Hepatocyte (in vitro differentiated cells): ENCODE measurements around the gene DYNC2H1. TPM values are rescaled to one million over a fixed set of nuclear protein-coding genes. Genes with fewer than 3 reads are reported as not detected.

ENCODE experiments used
- DNase-seq: peaks from one replicate; pipeline ENCODE4 v3.0.0-alpha.2; 2016; ENCODE audit warnings: low spot score
- H2AFZ ChIP-seq: fragments of 200-600 bp; sonication (generic); 2 replicates; pipeline ENCODE4 v1.6.0; 2016; ENCODE audit warnings: antibody characterized with exemption, mild to moderate bottlenecking
- H3K27ac ChIP-seq: fragments of 200-600 bp; sonication (generic); 2 replicates; pipeline ENCODE4 v1.5.1; 2016; ENCODE audit warnings: mild to moderate bottlenecking
- H3K27me3 ChIP-seq: fragments of 200-600 bp; sonication (generic); 2 replicates; pipeline ENCODE4 v1.6.1; 2016
- H3K36me3 ChIP-seq: fragments of 200-600 bp; sonication (generic); replicated peaks from 2 replicates; pipeline ENCODE4 v1.5.1; 2016; ENCODE audit warnings: low read depth; ENCODE audit not compliant: insufficient read depth
- H3K4me1 ChIP-seq: fragments of 200-600 bp; sonication (generic); 2 replicates; pipeline ENCODE4 v1.5.1; 2016; ENCODE audit warnings: mild to moderate bottlenecking, moderate library complexity; ENCODE audit not compliant: insufficient read depth
- H3K4me2 ChIP-seq: fragments of 200-600 bp; sonication (generic); 2 replicates; pipeline ENCODE4 v1.6.0; 2016
- H3K4me3 ChIP-seq: fragments of 200-600 bp; sonication (generic); 2 replicates; pipeline ENCODE4 v1.5.1; 2016; ENCODE audit warnings: mild to moderate bottlenecking
- H3K79me2 ChIP-seq: fragments of 200-600 bp; sonication (generic); 2 replicates; pipeline ENCODE4 v1.6.0; 2017; ENCODE audit warnings: mild to moderate bottlenecking
- H3K9me2 ChIP-seq: fragments of 200-600 bp; sonication (generic); replicated peaks from 2 replicates; pipeline ENCODE4 v1.6.0; 2017; ENCODE audit warnings: mild to moderate bottlenecking; ENCODE audit not compliant: insufficient read depth
- H3K9me3 ChIP-seq: fragments of 200-600 bp; sonication (generic); 2 replicates; pipeline ENCODE4 v1.5.1; 2016; ENCODE audit warnings: low read depth, mild to moderate bottlenecking
- H4K20me1 ChIP-seq: fragments of 200-600 bp; sonication (generic); 2 replicates; pipeline ENCODE4 v1.6.0; 2016; ENCODE audit warnings: mild to moderate bottlenecking; ENCODE audit not compliant: insufficient read depth, poor library complexity, severe bottlenecking
- CTCF ChIP-seq: fragments of 200-600 bp; sonication (generic); IDR thresholded peaks from 2 replicates; pipeline ENCODE4 v1.5.1; 2016; ENCODE audit warnings: antibody characterized with exemption, mild to moderate bottlenecking; ENCODE audit not compliant: poor library complexity
- EZH2 ChIP-seq: fragments of 200-600 bp; sonication (generic); IDR thresholded peaks from 2 replicates; pipeline ENCODE4 v1.6.1; 2016; ENCODE audit warnings: antibody characterized with exemption, mild to moderate bottlenecking, borderline replicate concordance
- EZH2phosphoT487 ChIP-seq: fragments of 200-600 bp; sonication (generic); IDR thresholded peaks from one replicate; pipeline ENCODE4 v1.6.1; 2018; ENCODE audit warnings: antibody characterized with exemption, mild to moderate bottlenecking, low read depth, moderate library complexity; ENCODE audit not compliant: unreplicated experiment, severe bottlenecking
- WGBS: methylation state at CpG from one replicate; pipeline ENCODE4 v1.1.6; 2016; ENCODE audit warnings: low lambda C conversion rate; ENCODE audit errors: missing lambda C conversion rate; 5-methylcytosine and 5-hydroxymethylcytosine counted together
- polyA plus RNA-seq: library from polyadenylated mRNA; unstranded; fragments of >200 nt; fragmentation: Nextera tagmentation; extraction: Ambion mirVana; gene quantifications from 2 replicates; pipeline ENCODE4 v1.2.1, GENCODE V29; 2016
- total RNA-seq: library from RNA; depleted of rRNA; stranded (reverse); fragments of >200 nt; gene quantifications from 2 replicates; pipeline ENCODE4 v1.2.3, GENCODE V29; 2014

The DYNC2H1 gene
- total and polyA plus RNA-seq, 2 experiments from 2014 or later = 4.4 to 16.9 TPM

- TF ChIP-seq CTCF (no peak), EZH2phosphoT487 (no peak)
- H3K4me2 ChIP-seq = no peak overlapping the region
- no peaks in the 10 kb centered on the region for H3K9me2 ChIP-seq
- H3K4me3 ChIP-seq = no peak overlapping the region
- 79% methylated on average over 2 of the region's 2 CpGs for WGBS
- no peaks in the 10 kb centered on the region for H3K36me3 ChIP-seq
- H3K27ac ChIP-seq = no peak overlapping the region
- H3K79me2 ChIP-seq = no peaks in the 10 kb centered on the region
- H3K9me3 ChIP-seq = no peaks in the 10 kb centered on the region
- H3K27me3 ChIP-seq = no peaks in the 10 kb centered on the region
- no peaks in the 10 kb centered on the region for H4K20me1 ChIP-seq
- no peaks in the 10 kb centered on the region for H3K4me1 ChIP-seq
- DNase-seq = no peak
- no peak overlapping the region for H2AFZ ChIP-seq
These were observed 379.4 kb downstream of the DYNC2H1 start for GRCh38 chr11:103488579-103488978.

GRCh38 chr11:103491777-103492176 is 382.6 kb downstream of the DYNC2H1 start:
- 59% methylated on average over 2 of the region's 2 CpGs for WGBS
- Histone ChIP-seq H4K20me1 (no peaks in the 10 kb centered on the region), H3K79me2 (no peaks in the 10 kb centered on the region), H2AFZ (no peak overlapping the region), H3K36me3 (no peaks in the 10 kb centered on the region), H3K9me3 (no peaks in the 10 kb centered on the region), H3K4me1 (no peaks in the 10 kb centered on the region), H3K4me2 (no peak overlapping the region), H3K27me3 (no peaks in the 10 kb centered on the region), H3K4me3 (no peak overlapping the region), H3K27ac (no peak overlapping the region), H3K9me2 (no peaks in the 10 kb centered on the region)
- DNase-seq = no peak
- TF ChIP-seq CTCF (no peak), EZH2 (no peak), EZH2phosphoT487 (no peak)

GRCh38 chr11:103494491-103494890 is 385.3 kb downstream of the DYNC2H1 start:
- Histone ChIP-seq H3K4me3 (no peak overlapping the region), H3K36me3 (no peaks in the 10 kb centered on the region), H2AFZ (no peak overlapping the region), H3K4me2 (no peak overlapping the region), H3K79me2 (no peaks in the 10 kb centered on the region), H3K27me3 (no peaks in the 10 kb centered on the region), H3K4me1 (no peaks in the 10 kb centered on the region), H3K9me2 (no peaks in the 10 kb centered on the region), H3K9me3 (no peaks in the 10 kb centered on the region), H3K27ac (no peak overlapping the region), H4K20me1 (no peaks in the 10 kb centered on the region)
- no peak for DNase-seq
- TF ChIP-seq CTCF (no peak), EZH2phosphoT487 (no peak), EZH2 (no peak)
- WGBS = 69% methylated on average over 1 of the region's 1 CpG

GRCh38 chr11:103497268-103497667 is 388.0 kb downstream of the DYNC2H1 start:
- no peak overlapping the region for H2AFZ ChIP-seq

More at GRCh38 chr11:103497268-103497667, 388.0 kb downstream of the DYNC2H1 start:
- H3K27me3 ChIP-seq = no peaks in the 10 kb centered on the region
- WGBS = 100% methylated on average over 1 of the region's 1 CpG
- DNase-seq = no peak
- no peaks in the 10 kb centered on the region for H3K36me3 ChIP-seq
- H3K79me2 ChIP-seq = no peaks in the 10 kb centered on the region
- no peaks in the 10 kb centered on the region for H3K9me3 ChIP-seq
- H3K4me2 ChIP-seq = no peak overlapping the region
- no peaks in the 10 kb centered on the region for H3K9me2 ChIP-seq
- no peaks in the 10 kb centered on the region for H4K20me1 ChIP-seq
- H3K27ac ChIP-seq = no peak overlapping the region
- H3K4me1 ChIP-seq = no peaks in the 10 kb centered on the region
- H3K4me3 ChIP-seq = no peak overlapping the region
- TF ChIP-seq EZH2phosphoT487 = no peak
- TF ChIP-seq EZH2 = no peak
- no peak for TF ChIP-seq CTCF
